Endothelial cell of hepatic sinusoid (primary cell): ENCODE results near the gene CNTRL.

Experiments used
- in situ Hi-C: cut with HindIII; loops from 2 replicates; pipeline ENCODE4 v1.10.0; 2017; ENCODE audit warnings: low sequenced_read_pairs

The CNTRL gene

GRCh38 chr9:121198512-121199042, 123.8 kb downstream of the CNTRL start:
- in situ Hi-C loops, result no loop called here

- in situ Hi-C loops, result no loop called here
Measured at GRCh38 chr9:121199921-121200320, 125.2 kb downstream of the CNTRL start.

GRCh38 chr9:121200356-121200755, 125.6 kb downstream of the CNTRL start:
- in situ Hi-C loops, result no loop called here

- in situ Hi-C loops, result no loop called here
Measured at GRCh38 chr9:121201045-121201737, 126.4 kb downstream of the CNTRL start.

GRCh38 chr9:121201738-121202533, 127.2 kb downstream of the CNTRL start, which contains the start of gene RAB14:
Gene RAB14, minus strand, starts transcription at chr9:121201869. Its CDS starts 8,457 bp downstream, at chr9:121193412.
- in situ Hi-C loops, result no loop called here

GRCh38 chr9:121204121-121204520, 129.4 kb downstream of the CNTRL start:
- in situ Hi-C loops, result no loop called here

GRCh38 chr9:121204611-121205010, 129.9 kb downstream of the CNTRL start:
- in situ Hi-C loops, result no loop called here

GRCh38 chr9:121206516-121207370, 132.0 kb downstream of the CNTRL start:
- in situ Hi-C loops, result no loop called here

- in situ Hi-C loops, result no loop called here
Measured at GRCh38 chr9:121207371-121207940, 132.7 kb downstream of the CNTRL start.

- in situ Hi-C loops, result no loop called here
Measured at GRCh38 chr9:121210536-121210935, 135.8 kb downstream of the CNTRL start.

GRCh38 chr9:121213136-121213806, 138.5 kb downstream of the CNTRL start:
- in situ Hi-C loops, result no loop called here

GRCh38 chr9:121214005-121214404, 139.2 kb downstream of the CNTRL start:
- in situ Hi-C loops, result no loop called here

- in situ Hi-C loops, result no loop called here
Measured at GRCh38 chr9:121216271-121216805, 141.6 kb downstream of the CNTRL start.

GRCh38 chr9:121217609-121218292, 143.0 kb downstream of the CNTRL start:
- in situ Hi-C loops, result no loop called here

- in situ Hi-C loops, result no loop called here
Measured at GRCh38 chr9:121218357-121219027, 143.7 kb downstream of the CNTRL start.

- in situ Hi-C loops, result no loop called here
Measured at GRCh38 chr9:121219530-121219929, 144.8 kb downstream of the CNTRL start.

GRCh38 chr9:121220996-121221663, 146.4 kb downstream of the CNTRL start:
- in situ Hi-C loops, result no loop called here

- in situ Hi-C loops, result no loop called here
Measured at GRCh38 chr9:121221664-121222055, 146.9 kb downstream of the CNTRL start.
